Mesendoderm (in vitro differentiated cells): ENCODE data around the gene RXFP1. TPM values are rescaled to one million over a fixed set of nuclear protein-coding genes. Genes with fewer than 3 reads are reported as not detected.

ENCODE experiments used
- DNase-seq: peaks from one replicate; pipeline ENCODE4 v3.0.0; 2013
- H2AK5ac ChIP-seq: 2 replicates; pipeline ENCODE4 v1.6.1; 2013; ENCODE audit warnings: low read length, inconsistent platforms
- H2BK120ac ChIP-seq: 2 replicates; pipeline ENCODE4 v1.6.1; 2013; ENCODE audit warnings: low read depth, mild to moderate bottlenecking, low read length, moderate library complexity, mixed read lengths
- H2BK15ac ChIP-seq: replicated peaks from 2 replicates; pipeline ENCODE4 v1.6.1; 2013; ENCODE audit warnings: low read depth, mild to moderate bottlenecking, moderate library complexity
- H2BK5ac ChIP-seq: 2 replicates; pipeline ENCODE4 v1.6.1; 2013; ENCODE audit warnings: low read length, inconsistent platforms
- H3K18ac ChIP-seq: 2 replicates; pipeline ENCODE4 v1.6.1; 2013; ENCODE audit warnings: mild to moderate bottlenecking, low read length, mixed read lengths
- H3K23ac ChIP-seq: one replicate; pipeline ENCODE4 v1.6.1; 2013; ENCODE audit warnings: low read length
- H3K27ac ChIP-seq: 2 replicates; pipeline ENCODE4 v1.5.1; 2013; ENCODE audit warnings: low read depth, mild to moderate bottlenecking, inconsistent platforms, low read length, moderate library complexity
- H3K27me3 ChIP-seq: 2 replicates; pipeline ENCODE4 v1.6.1; 2013; ENCODE audit warnings: low read length, control low read depth, mild to moderate bottlenecking, inconsistent platforms; ENCODE audit not compliant: insufficient read depth, poor library complexity
- H3K36me3 ChIP-seq: 2 replicates; pipeline ENCODE4 v1.6.1; 2013; ENCODE audit warnings: low read length, inconsistent platforms; ENCODE audit not compliant: control insufficient read depth, insufficient read depth
- H3K4ac ChIP-seq: one replicate; pipeline ENCODE4 v1.6.1; 2013; ENCODE audit warnings: low read depth, mild to moderate bottlenecking, low read length, moderate library complexity
- H3K4me1 ChIP-seq: 2 replicates; pipeline ENCODE4 v1.6.1; 2013; ENCODE audit warnings: low read depth, low read length, inconsistent platforms; ENCODE audit not compliant: control insufficient read depth
- H3K4me2 ChIP-seq: 2 replicates; pipeline ENCODE4 v1.6.1; 2013; ENCODE audit warnings: low read length
- H3K4me3 ChIP-seq: 2 replicates; pipeline ENCODE4 v1.5.1; 2013; ENCODE audit warnings: mild to moderate bottlenecking, low read length
- H3K56ac ChIP-seq: one replicate; pipeline ENCODE4 v1.6.1; 2013; ENCODE audit warnings: low read length
- H3K79me1 ChIP-seq: 2 replicates; pipeline ENCODE4 v1.6.1; 2013; ENCODE audit warnings: low read length, inconsistent platforms
- H3K79me2 ChIP-seq: 2 replicates; pipeline ENCODE4 v1.6.1; 2013; ENCODE audit warnings: mild to moderate bottlenecking, low read length; ENCODE audit not compliant: control insufficient read depth, insufficient read depth
- H3K9ac ChIP-seq: 2 replicates; pipeline ENCODE4 v1.6.1; 2013; ENCODE audit warnings: low read length, inconsistent platforms
- H4K5ac ChIP-seq: one replicate; pipeline ENCODE4 v1.6.1; 2013; ENCODE audit warnings: low read length
- H4K8ac ChIP-seq: one replicate; pipeline ENCODE4 v1.6.1; 2013; ENCODE audit warnings: low read depth, mild to moderate bottlenecking, control low read depth, low read length, moderate library complexity
- WGBS: extraction: QIAGEN DNeasy Blood & Tissue Kit; methylation state at CpG from one replicate; pipeline ENCODE4 v1.1.7; 2013; ENCODE audit warnings: low lambda C conversion rate, missing lambda C conversion rate; ENCODE audit not compliant: insufficient coverage; ENCODE audit errors: extremely low coverage; 5-methylcytosine and 5-hydroxymethylcytosine counted together
- polyA plus RNA-seq, 2 experiments: library from polyadenylated mRNA; stranded (reverse); fragments of 200-250 nt; gene quantifications; one replicate each; pipeline ENCODE4 v1.2.3, GENCODE V29; 2013

The RXFP1 gene
- polyA plus RNA-seq (2013, experiment 1 of 2): 0.01 TPM
- 0.03 TPM for polyA plus RNA-seq (2013, experiment 2 of 2)

- Histone ChIP-seq H3K4me3 (no peak within 1 kb of the TSS), H3K56ac (no peak within 1 kb of the TSS), H4K8ac (no peak within 1 kb of the TSS), H3K27ac (no peak within 1 kb of the TSS), H2AK5ac (no peak within 1 kb of the TSS), H3K9ac (no peak within 1 kb of the TSS), H3K4me2 (no peak within 1 kb of the TSS), H3K79me2 (no peaks in the 10 kb centered on the region), H2BK120ac (no peak within 1 kb of the TSS), H2BK15ac (no peak within 1 kb of the TSS), H3K36me3 (no peaks in the 10 kb centered on the region), H2BK5ac (no peak within 1 kb of the TSS), H3K23ac (no peak within 1 kb of the TSS), H3K79me1 (no peaks in the 10 kb centered on the region), H4K5ac (no peak within 1 kb of the TSS), H3K4ac (no peak within 1 kb of the TSS), H3K18ac (no peak within 1 kb of the TSS), H3K4me1 (no peaks in the 10 kb centered on the region), H3K27me3 (no peaks in the 10 kb centered on the region)
- DNase-seq: no peak
- WGBS: no CpG with 5 or more reads among the region's 11 CpGs
Measured at GRCh38 chr4:158521484-158522088, at the start of gene RXFP1. Gene RXFP1 (plus strand): TSS chr4:158521882. CDS start chr4:158521977, 95 bp downstream.

GRCh38 chr4:158481811-158482210, 39.9 kb upstream of the RXFP1 start:
- no peak overlapping the region for H4K5ac ChIP-seq
- no peak overlapping the region for H3K56ac ChIP-seq
- H2BK15ac ChIP-seq: no peak overlapping the region
- H3K9ac ChIP-seq: no peak overlapping the region
- H3K4me2 ChIP-seq: no peak overlapping the region
- no peaks in the 10 kb centered on the region for H3K36me3 ChIP-seq
- no peak overlapping the region for H2AK5ac ChIP-seq
- no peak overlapping the region for H2BK120ac ChIP-seq
- no peak overlapping the region for H3K4me3 ChIP-seq
- no peak overlapping the region for H3K18ac ChIP-seq
- no peak overlapping the region for H3K23ac ChIP-seq
- H3K79me1 ChIP-seq: no peaks in the 10 kb centered on the region
- no peaks in the 10 kb centered on the region for H3K79me2 ChIP-seq
- H3K27ac ChIP-seq: no peak overlapping the region
- DNase-seq: no peak
- no peaks in the 10 kb centered on the region for H3K4me1 ChIP-seq
- H2BK5ac ChIP-seq: no peak overlapping the region
- H3K4ac ChIP-seq: no peak overlapping the region
- H3K27me3 ChIP-seq: no peaks in the 10 kb centered on the region
- no peak overlapping the region for H4K8ac ChIP-seq

GRCh38 chr4:158484173-158484885, 37.4 kb upstream of the RXFP1 start:
- Histone ChIP-seq H2BK5ac (no peak overlapping the region), H3K4ac (no peak overlapping the region), H3K79me2 (no peaks in the 10 kb centered on the region), H3K79me1 (no peaks in the 10 kb centered on the region), H3K4me3 (no peak overlapping the region), H3K27ac (no peak overlapping the region), H3K18ac (no peak overlapping the region), H3K4me2 (no peak overlapping the region), H2AK5ac (no peak overlapping the region), H3K27me3 (no peaks in the 10 kb centered on the region), H2BK120ac (no peak overlapping the region), H3K4me1 (no peaks in the 10 kb centered on the region), H3K9ac (no peak overlapping the region), H4K8ac (no peak overlapping the region), H2BK15ac (no peak overlapping the region), H4K5ac (no peak overlapping the region), H3K23ac (no peak overlapping the region), H3K36me3 (no peaks in the 10 kb centered on the region), H3K56ac (no peak overlapping the region)
- DNase-seq: no peak
- WGBS: no CpG with 5 or more reads among the region's 4 CpGs

GRCh38 chr4:158490629-158491028, 31.1 kb upstream of the RXFP1 start:
- Histone ChIP-seq H3K36me3 (no peaks in the 10 kb centered on the region), H2BK5ac (no peak overlapping the region), H2BK15ac (no peak overlapping the region), H3K9ac (no peak overlapping the region), H3K4ac (no peak overlapping the region), H2AK5ac (no peak overlapping the region), H3K27ac (no peak overlapping the region), H3K79me1 (no peaks in the 10 kb centered on the region), H2BK120ac (no peak overlapping the region), H3K4me3 (no peak overlapping the region), H3K4me1 (no peaks in the 10 kb centered on the region), H3K56ac (no peak overlapping the region), H3K23ac (no peak overlapping the region), H3K27me3 (no peaks in the 10 kb centered on the region), H4K8ac (no peak overlapping the region), H4K5ac (no peak overlapping the region), H3K4me2 (no peak overlapping the region), H3K18ac (no peak overlapping the region), H3K79me2 (no peaks in the 10 kb centered on the region)
- no peak for DNase-seq

- H3K36me3 ChIP-seq: no peaks in the 10 kb centered on the region
- no peak overlapping the region for H3K56ac ChIP-seq
- DNase-seq: no peak
- no peak overlapping the region for H3K4ac ChIP-seq
- no peak overlapping the region for H3K23ac ChIP-seq
- no peak overlapping the region for H4K8ac ChIP-seq
- no peaks in the 10 kb centered on the region for H3K79me1 ChIP-seq
- H4K5ac ChIP-seq: no peak overlapping the region
- no peak overlapping the region for H2AK5ac ChIP-seq
- no peak overlapping the region for H2BK15ac ChIP-seq
- H3K27me3 ChIP-seq: no peaks in the 10 kb centered on the region
- H3K27ac ChIP-seq: no peak overlapping the region
- no peak overlapping the region for H3K18ac ChIP-seq
- no peak overlapping the region for H2BK5ac ChIP-seq
- H3K4me3 ChIP-seq: no peak overlapping the region
- no peaks in the 10 kb centered on the region for H3K4me1 ChIP-seq
- no peaks in the 10 kb centered on the region for H3K79me2 ChIP-seq
- no peak overlapping the region for H3K4me2 ChIP-seq
- H3K9ac ChIP-seq: no peak overlapping the region
- H2BK120ac ChIP-seq: no peak overlapping the region
Measured at GRCh38 chr4:158492391-158492790, 29.3 kb upstream of the RXFP1 start.
